GM10248 (cell line): Measurements from ENCODE around the gene CAMKK1.

Experiments
- CTCF ChIA-PET: fragments of 300-600 bp; sonication (Branson Sonifier 250); formaldehyde crosslinking; extraction: SDS; loops from one replicate; lab custom pipeline; 2021; ENCODE audit warnings: antibody characterized with exemption; lab: Yijun Ruan, JAX
- POLR2A ChIA-PET: fragments of 350-650 bp; sonication (Branson Sonifier 250); formaldehyde crosslinking; extraction: SDS; loops from one replicate; lab custom pipeline; 2020; ENCODE audit warnings: antibody characterized with exemption; lab: Yijun Ruan, JAX
- DNase-seq: peaks from one replicate; pipeline ENCODE4 v3.0.0; 2012; ENCODE audit errors: extremely low spot score
- CTCF ChIP-seq: IDR thresholded peaks from 2 replicates; pipeline ENCODE4 v1.5.1; 2012; ENCODE audit warnings: mild to moderate bottlenecking, low read depth; ENCODE audit errors: extremely low read depth, missing control alignments, control extremely low read depth

CAMKK1 gene

GRCh38 chr17:3890878-3891219 is 2.0 kb downstream of the CAMKK1 start:
- POLR2A ChIA-PET: no interaction called here
- no peak for TF ChIP-seq CTCF
- CTCF ChIA-PET: interaction anchor here (0.8 to 2.4 kb wide), 3 partner anchors 17 to 26 kb away, joined by 3 to 9 read pairs (median 3); no protein-coding TSS in a partner anchor
- DNase-seq: no peak

GRCh38 chr17:3890082-3890877 is 2.6 kb downstream of the CAMKK1 start:
- CTCF ChIA-PET: interaction anchor here (0.8 to 2.4 kb wide), 6 partner anchors 18 to 62 kb away, joined by 3 to 9 read pairs (median 3); partner anchors contain the start of gene NCBP3
- POLR2A ChIA-PET: interaction anchor here (0.6 kb wide), 1 partner anchor 254 kb away, joined by 3 read pairs; no protein-coding TSS in a partner anchor
- TF ChIP-seq CTCF: no peak
- no peak for DNase-seq

- ChIA-PET CTCF (interaction anchor here (1.0 to 2.4 kb wide), 5 partner anchors 22 to 62 kb away, joined by 3 to 9 read pairs (median 3); partner anchors contain the start of gene NCBP3), POLR2A (interaction anchor here (0.6 kb wide), 1 partner anchor 255 kb away, joined by 3 read pairs; no protein-coding TSS in a partner anchor)
- TF ChIP-seq CTCF: no peak
- no peak for DNase-seq
Measured at GRCh38 chr17:3889325-3890012, 3.4 kb downstream of the CAMKK1 start.

GRCh38 chr17:3888343-3889171 is 4.3 kb downstream of the CAMKK1 start:
- CTCF ChIA-PET: interaction anchor here (1.6 to 2.4 kb wide), 2 partner anchors 23 to 24 kb away, joined by 3 to 9 read pairs; no protein-coding TSS in a partner anchor

DNA sequence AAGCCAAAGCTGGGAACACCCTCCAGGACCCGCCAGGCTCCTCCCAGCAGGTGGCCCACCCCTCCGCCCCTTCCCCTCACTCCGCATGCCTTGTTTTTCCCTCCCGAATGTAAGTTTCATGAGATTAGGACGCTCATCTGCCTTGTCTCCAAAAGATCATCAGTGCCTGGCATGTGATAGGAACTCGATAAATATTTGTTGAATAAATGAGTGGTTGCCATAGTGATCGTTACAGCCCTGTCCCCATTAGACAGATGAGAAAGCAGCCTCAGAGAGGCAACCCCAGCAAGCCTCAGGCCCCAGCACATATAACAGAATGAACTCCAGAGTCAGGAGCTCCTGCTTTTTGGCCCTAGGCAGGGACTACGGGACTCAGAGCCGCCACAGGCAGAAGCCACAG is 5.0 kb downstream of the CAMKK1 start:
- no peak for TF ChIP-seq CTCF
- ChIA-PET CTCF (no interaction called here), POLR2A (no interaction called here)
- DNase-seq: no peak

More at GRCh38 chr17:3888343-3889171, 4.3 kb downstream of the CAMKK1 start:
- no peak for DNase-seq
- POLR2A ChIA-PET: no interaction called here
- no peak for TF ChIP-seq CTCF

DNA sequence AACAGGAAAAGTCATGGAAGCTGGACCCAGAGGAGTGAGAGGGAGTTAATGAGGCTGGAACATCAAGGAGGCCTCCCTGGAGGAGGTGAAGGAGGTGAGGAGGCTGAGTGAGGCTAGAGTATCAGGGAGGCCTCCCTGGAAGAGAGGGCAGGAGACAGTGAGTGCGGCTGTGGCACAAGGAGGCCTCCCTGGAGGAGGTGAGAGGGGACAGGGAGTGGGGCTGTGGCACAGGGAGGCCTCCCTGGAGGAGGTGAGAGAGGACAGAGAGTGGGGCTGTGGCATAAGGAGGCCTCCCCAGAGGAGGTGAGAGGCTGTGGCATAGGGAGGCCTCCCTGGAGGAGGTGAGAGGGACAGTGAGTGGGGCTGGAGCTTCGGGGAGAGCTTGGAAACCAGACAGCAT is 5.5 kb downstream of the CAMKK1 start:
- ChIA-PET CTCF (no interaction called here), POLR2A (no interaction called here)
- no peak for TF ChIP-seq CTCF
- no peak for DNase-seq
